CD14-positive monocyte (primary cell): ENCODE results near the gene RSF1. TPM values are rescaled to one million over a fixed set of nuclear protein-coding genes. Genes with fewer than 3 reads are reported as not detected.

Experiments used
- DNase-seq, 3 donors: peaks; one replicate each; pipeline ENCODE4 v3.0.0-alpha.2; 2011 to 2022
- H2AFZ ChIP-seq: 2 replicates; pipeline ENCODE4 v1.6.0; 2012; ENCODE audit warnings: mild to moderate bottlenecking, low read depth, low read length, inconsistent platforms; ENCODE audit not compliant: insufficient read depth, poor library complexity, severe bottlenecking
- H3K27ac ChIP-seq, 2 donors: 1 replicate in 1 of 2; 2 replicates in 1 of 2; pipeline ENCODE4 v1.5.1; 2012 to 2013; ENCODE audit warnings: low read length in 2 of 2, control low read depth in 1 of 2, inconsistent platforms in 1 of 2, low read depth in 1 of 2, mild to moderate bottlenecking in 1 of 2
- H3K27me3 ChIP-seq, 2 donors: one replicate each; pipeline versions ENCODE4 v1.6.0 to v1.6.1; 2011 to 2013; ENCODE audit warnings: low read length in 2 of 2; ENCODE audit not compliant: control insufficient read depth in 2 of 2, insufficient read depth in 2 of 2
- H3K36me3 ChIP-seq, 2 donors: replicated peaks in 1 of 2; 1 replicate in 1 of 2; 2 replicates in 1 of 2; pipeline versions ENCODE4 v1.5.1 to v1.6.1; 2012 to 2013; ENCODE audit warnings: low read length in 2 of 2, control low read depth in 1 of 2, inconsistent platforms in 1 of 2, mild to moderate bottlenecking in 1 of 2; ENCODE audit not compliant: insufficient read depth in 2 of 2, control insufficient read depth in 1 of 2
- H3K4me1 ChIP-seq, 2 donors: 1 replicate in 1 of 2; 2 replicates in 1 of 2; pipeline versions ENCODE4 v1.5.1 to v1.6.1; 2012 to 2013; ENCODE audit warnings: low read length in 2 of 2, control low read depth in 1 of 2, inconsistent platforms in 1 of 2, mild to moderate bottlenecking in 1 of 2, moderate library complexity in 1 of 2; ENCODE audit not compliant: insufficient read depth in 2 of 2, control insufficient read depth in 1 of 2
- H3K4me2 ChIP-seq: replicated peaks from 2 replicates; pipeline ENCODE3; 2012; ENCODE audit warnings: low read length, moderate library complexity, mild to moderate bottlenecking; ENCODE audit not compliant: poor library complexity, severe bottlenecking; ENCODE audit errors: extremely low read depth
- H3K4me3 ChIP-seq, 3 experiments: fragments of 200-600 bp in 1 of 3; sonication (generic) in 1 of 3; replicated peaks in 1 of 3; 1 replicate in 2 of 3; 2 replicates in 1 of 3; pipeline ENCODE4 v1.5.1; 2011 to 2013; ENCODE audit warnings: low read length in 3 of 3, mild to moderate bottlenecking in 3 of 3, control low read depth in 2 of 3, low read depth in 2 of 3, inconsistent platforms in 1 of 3, moderate library complexity in 1 of 3
- H3K79me2 ChIP-seq: 2 replicates; pipeline ENCODE4 v1.6.0; 2012; ENCODE audit warnings: mild to moderate bottlenecking, control low read depth, inconsistent platforms, low read length, moderate library complexity; ENCODE audit not compliant: insufficient read depth
- H3K9ac ChIP-seq: 2 replicates; pipeline ENCODE4 v1.6.0; 2017; ENCODE audit warnings: low read length, mild to moderate bottlenecking; ENCODE audit not compliant: insufficient read depth, poor library complexity, severe bottlenecking
- H3K9me3 ChIP-seq, 2 donors: replicated peaks in 1 of 2; 1 replicate in 1 of 2; 2 replicates in 1 of 2; pipeline versions ENCODE4 v1.5.1 to v1.6.1; 2012 to 2013; ENCODE audit warnings: low read length in 2 of 2, control low read depth in 1 of 2; ENCODE audit not compliant: control insufficient read depth in 1 of 2, insufficient read depth in 1 of 2
- H4K20me1 ChIP-seq: 2 replicates; pipeline ENCODE4 v1.6.0; 2012; ENCODE audit warnings: mild to moderate bottlenecking, low read length, control low read depth, moderate library complexity; ENCODE audit not compliant: insufficient read depth
- H3K27ac Mint-ChIP-seq, 7 donors: one replicate each; pipeline ENCODE4 v1.8.0; 2020; ENCODE audit warnings: mild to moderate bottlenecking in 7 of 7, mixed read lengths in 7 of 7, moderate library complexity in 6 of 7, inconsistent platforms in 2 of 7
- H3K27me3 Mint-ChIP-seq, 3 donors: one replicate each; pipeline ENCODE4 v1.8.0; 2021 to 2022; ENCODE audit warnings: low read depth in 3 of 3, mild to moderate bottlenecking in 3 of 3, mixed read lengths in 3 of 3, moderate library complexity in 3 of 3, inconsistent platforms in 1 of 3
- H3K36me3 Mint-ChIP-seq, 2 donors: one replicate each; pipeline ENCODE4 v1.8.0; 2020; ENCODE audit warnings: mixed read lengths in 2 of 2, inconsistent platforms in 1 of 2, mild to moderate bottlenecking in 1 of 2
- H3K4me1 Mint-ChIP-seq: one replicate; pipeline ENCODE4 v1.8.0; 2020; ENCODE audit warnings: mild to moderate bottlenecking, mixed read lengths
- H3K4me3 Mint-ChIP-seq, 2 donors: one replicate each; pipeline ENCODE4 v1.8.0; 2020; ENCODE audit warnings: mild to moderate bottlenecking in 2 of 2, mixed read lengths in 2 of 2, moderate library complexity in 1 of 2
- H3K9me3 Mint-ChIP-seq, 7 donors: one replicate each; pipeline ENCODE4 v1.8.0; 2020 to 2022; ENCODE audit warnings: mixed read lengths in 7 of 7, mild to moderate bottlenecking in 6 of 7, moderate library complexity in 6 of 7, inconsistent platforms in 2 of 7
- CTCF ChIP-seq: fragments of 200-600 bp; IDR thresholded peaks from one replicate; pipeline ENCODE4 v1.8.0; 2022; ENCODE audit warnings: antibody characterized with exemption, mild to moderate bottlenecking
- WGBS: methylation state at CpG from one replicate; pipeline ENCODE4 v1.1.5; 2013; ENCODE audit warnings: missing lambda C conversion rate; ENCODE audit not compliant: insufficient coverage; 5-methylcytosine and 5-hydroxymethylcytosine counted together
- intact Hi-C, 2 donors: fragments of 100-400 bp; cut with micrococcal nuclease; formaldehyde crosslinking; loops; one replicate each; pipeline versions ENCODE4 v1.15.0 to v1.15.1; 2023
- polyA plus RNA-seq, 3 donors: library from polyadenylated mRNA; depleted of rRNA in 1 of 3; unstranded in 2 of 3; stranded (reverse) in 1 of 3; fragments of 300-500 nt in 2 of 3; fragments of >200 nt in 1 of 3; fragmentation: Illumina TruSeq in 2 of 3; gene quantifications; 1 replicate in 2 of 3; 2 replicates in 1 of 3; pipeline ENCODE4 v1.2.3, GENCODE V29; 2012 to 2021

RSF1 gene
- polyA plus RNA-seq, 3 donors = 8.3 to 14.8 (median 9.2) TPM

DNA sequence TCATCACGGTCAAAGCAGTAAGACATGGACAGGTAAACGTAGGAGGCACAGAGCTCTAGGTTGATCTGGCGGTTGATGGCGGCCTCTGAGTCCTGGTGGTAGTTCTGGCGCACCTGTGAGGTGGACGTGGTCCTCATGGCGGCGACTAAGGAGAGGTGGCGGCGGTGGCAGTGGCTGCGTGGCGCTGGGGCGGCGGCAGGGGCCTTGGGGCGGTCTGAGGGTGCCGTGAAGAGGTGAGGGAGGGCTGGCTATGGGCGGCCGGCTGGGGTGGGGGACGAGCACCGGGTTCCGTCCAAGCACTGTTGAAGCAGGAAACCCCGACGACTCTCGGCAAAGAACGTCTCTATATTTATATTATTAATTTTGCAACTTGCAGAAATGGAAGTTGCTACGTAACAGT, 85.6 kb downstream of the RSF1 start:
- Mint-ChIP-seq H3K27ac (no peak overlapping the region), H3K27me3 (no peaks in the 10 kb centered on the region), H3K4me1 (no peaks in the 10 kb centered on the region), H3K9me3 (peaks cover 18 to 33% (median 25%) of the 10 kb centered on the region in 7 donors), H3K36me3 (peaks cover 62 to 75% of the 10 kb centered on the region in 2 donors), H3K4me3 (no peak overlapping the region)
- TF ChIP-seq CTCF = no peak
- no peaks in the 10 kb centered on the region for H4K20me1 ChIP-seq
- H3K9ac ChIP-seq = no peak overlapping the region
- no peak overlapping the region for H3K4me3 ChIP-seq
- no peaks in the 10 kb centered on the region for H3K4me1 ChIP-seq
- WGBS = 98% methylated on average over 12 of the region's 26 CpGs
- H3K27me3 ChIP-seq = no peaks in the 10 kb centered on the region
- no peak for DNase-seq
- H3K79me2 ChIP-seq = no peaks in the 10 kb centered on the region
- no peak overlapping the region for H3K27ac ChIP-seq
- H3K9me3 ChIP-seq = peaks cover 18 to 22% of the 10 kb centered on the region in 2 donors
- no peak overlapping the region for H3K4me2 ChIP-seq
- no peak overlapping the region for H2AFZ ChIP-seq
- peaks cover 21 to 85% of the 10 kb centered on the region in 2 donors for H3K36me3 ChIP-seq
- intact Hi-C loops = no loop called here

DNA sequence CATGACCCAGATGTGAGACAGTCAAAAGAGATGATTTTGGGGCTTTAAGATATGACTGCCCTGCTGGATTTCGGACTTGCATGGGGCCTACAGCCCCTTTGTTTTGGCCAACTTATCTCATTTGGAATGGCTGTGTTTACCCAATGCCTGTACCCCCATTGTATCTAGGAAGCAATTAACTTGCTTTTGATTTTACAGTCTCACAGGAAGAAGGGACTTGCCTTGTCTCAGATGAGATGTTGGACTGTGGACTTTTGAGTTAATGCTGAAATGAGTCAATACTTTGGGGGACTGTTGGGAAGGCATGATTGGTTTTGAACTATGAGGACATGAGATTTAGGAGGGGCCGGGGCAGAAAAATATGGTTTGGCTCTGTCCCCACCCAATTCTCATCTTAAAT, 88.4 kb downstream of the RSF1 start:
- H3K36me3 Mint-ChIP-seq = peaks cover 48 to 59% of the 10 kb centered on the region in 2 donors
- no CpG with 5 or more reads among the region's 2 CpGs for WGBS
- TF ChIP-seq CTCF = no peak

More for the DNA sequence above, 88.4 kb downstream of the RSF1 start:
- Mint-ChIP-seq H3K27ac (no peak overlapping the region), H3K9me3 (peaks cover 18 to 31% (median 25%) of the 10 kb centered on the region in 7 donors), H3K4me3 (no peak overlapping the region), H3K27me3 (peaks cover 0 to 1% (median 0%) of the 10 kb centered on the region in 3 donors), H3K4me1 (no peaks in the 10 kb centered on the region)
- peaks cover 13 to 60% of the 10 kb centered on the region in 2 donors for H3K36me3 ChIP-seq
- H3K27ac ChIP-seq = no peak overlapping the region
- intact Hi-C loops = no loop called here
- H3K27me3 ChIP-seq = no peaks in the 10 kb centered on the region
- H3K9ac ChIP-seq = no peak overlapping the region
- H3K79me2 ChIP-seq = no peaks in the 10 kb centered on the region
- DNase-seq = no peak
- H4K20me1 ChIP-seq = no peaks in the 10 kb centered on the region
- no peak overlapping the region for H2AFZ ChIP-seq
- H3K4me1 ChIP-seq = no peaks in the 10 kb centered on the region
- no peak overlapping the region for H3K4me2 ChIP-seq
- H3K9me3 ChIP-seq = peaks cover 18 to 22% of the 10 kb centered on the region in 2 donors
- H3K4me3 ChIP-seq = no peak overlapping the region
